Measurements from ENCODE around the gene RAVER2. TPM values are rescaled to one million over a fixed set of nuclear protein-coding genes. Genes with fewer than 3 reads are reported as not detected.

RAVER2 gene
- total RNA-seq, 1 experiment from 2014 or later: 12.9 TPM

DNA sequence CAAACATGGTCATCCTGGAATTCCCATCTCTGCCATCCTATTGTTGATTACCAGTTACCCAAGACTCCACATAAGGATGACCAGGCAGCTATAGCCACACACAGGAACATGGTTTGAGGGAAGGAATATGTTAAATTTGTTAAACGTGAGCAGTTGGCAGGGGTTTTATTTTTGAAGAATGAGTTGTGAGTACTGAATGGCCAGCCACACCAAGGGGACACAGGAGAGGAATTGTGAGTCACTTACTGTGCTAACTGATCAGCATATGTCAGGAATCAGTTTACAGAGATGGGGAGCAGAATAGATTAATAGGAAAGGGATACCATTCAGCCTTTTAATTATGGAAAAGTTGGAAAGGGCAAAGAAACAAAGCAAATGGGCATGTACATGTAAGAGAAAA, 39.3 kb upstream of the RAVER2 start:
- intact Hi-C loops (cut with micrococcal nuclease; ENCODE audit: unreplicated experiment): no loop called here
- TF ChIP-seq, protein P1, sequence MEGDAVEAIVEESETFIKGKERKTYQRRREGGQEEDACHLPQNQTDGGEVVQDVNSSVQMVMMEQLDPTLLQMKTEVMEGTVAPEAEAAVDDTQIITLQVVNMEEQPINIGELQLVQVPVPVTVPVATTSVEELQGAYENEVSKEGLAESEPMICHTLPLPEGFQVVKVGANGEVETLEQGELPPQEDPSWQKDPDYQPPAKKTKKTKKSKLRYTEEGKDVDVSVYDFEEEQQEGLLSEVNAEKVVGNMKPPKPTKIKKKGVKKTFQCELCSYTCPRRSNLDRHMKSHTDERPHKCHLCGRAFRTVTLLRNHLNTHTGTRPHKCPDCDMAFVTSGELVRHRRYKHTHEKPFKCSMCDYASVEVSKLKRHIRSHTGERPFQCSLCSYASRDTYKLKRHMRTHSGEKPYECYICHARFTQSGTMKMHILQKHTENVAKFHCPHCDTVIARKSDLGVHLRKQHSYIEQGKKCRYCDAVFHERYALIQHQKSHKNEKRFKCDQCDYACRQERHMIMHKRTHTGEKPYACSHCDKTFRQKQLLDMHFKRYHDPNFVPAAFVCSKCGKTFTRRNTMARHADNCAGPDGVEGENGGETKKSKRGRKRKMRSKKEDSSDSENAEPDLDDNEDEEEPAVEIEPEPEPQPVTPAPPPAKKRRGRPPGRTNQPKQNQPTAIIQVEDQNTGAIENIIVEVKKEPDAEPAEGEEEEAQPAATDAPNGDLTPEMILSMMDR (IDR thresholded peaks at IDR 0.05; ENCODE audit: insufficient read depth in 1 of 2, low read depth in 1 of 2, low read length in 1 of 2, severe bottlenecking in 1 of 2, unreplicated experiment in 1 of 2): no peak
- Mint-ChIP-seq H3K9me3 (ENCODE audit: unreplicated experiment) (no peaks in the 10 kb centered on the region), H3K36me3 (ENCODE audit: insufficient read depth, unreplicated experiment) (peaks cover 5% of the 10 kb centered on the region), H3K27me3 (ENCODE audit: insufficient read depth, unreplicated experiment) (no peaks in the 10 kb centered on the region), H3K27ac (ENCODE audit: unreplicated experiment) (no peak overlapping the region), H3K4me1 (ENCODE audit: low read depth, unreplicated experiment) (peaks cover 6% of the 10 kb centered on the region), H3K4me3 (ENCODE audit: unreplicated experiment) (no peak overlapping the region)
- H3K36me3 ChIP-seq (ENCODE audit: control insufficient read depth, insufficient read depth, low read length): no peaks in the 10 kb centered on the region
- no TSS peak for BruUV-seq (replicated peaks)
- H3K9me3 ChIP-seq: no peaks in the 10 kb centered on the region
- H3K27me3 ChIP-seq (replicated peaks; ENCODE audit: control insufficient read depth, insufficient read depth, low read length): no peaks in the 10 kb centered on the region
- H3K4me3 ChIP-seq (ENCODE audit: low read depth, low read length): no peak overlapping the region
- DNase-seq: no peak
- CTCF ChIA-PET: no interaction called here
- POLR2A ChIA-PET: no interaction called here
- no peaks in the 10 kb centered on the region for H3K4me1 ChIP-seq

- TF ChIP-seq, protein P1 (IDR thresholded peaks at IDR 0.05; ENCODE audit: insufficient read depth in 1 of 2, low read depth in 1 of 2, low read length in 1 of 2, severe bottlenecking in 1 of 2, unreplicated experiment in 1 of 2): no peak
- intact Hi-C loops (cut with micrococcal nuclease; ENCODE audit: unreplicated experiment): no loop called here
- no peak for DNase-seq
- no peak overlapping the region for H3K4me3 ChIP-seq (ENCODE audit: low read depth, low read length)
- ChIA-PET CTCF (no interaction called here), POLR2A (no interaction called here)
- H3K36me3 ChIP-seq (ENCODE audit: control insufficient read depth, insufficient read depth, low read length): no peaks in the 10 kb centered on the region
- H3K4me3 Mint-ChIP-seq (ENCODE audit: unreplicated experiment): no peak overlapping the region
- H3K9me3 ChIP-seq: no peaks in the 10 kb centered on the region
- H3K4me1 Mint-ChIP-seq (ENCODE audit: low read depth, unreplicated experiment): no peaks in the 10 kb centered on the region
- no TSS peak for BruUV-seq (replicated peaks)
- H3K27me3 ChIP-seq (replicated peaks; ENCODE audit: control insufficient read depth, insufficient read depth, low read length): no peaks in the 10 kb centered on the region
- no peaks in the 10 kb centered on the region for H3K9me3 Mint-ChIP-seq (ENCODE audit: unreplicated experiment)
- H3K36me3 Mint-ChIP-seq (ENCODE audit: insufficient read depth, unreplicated experiment): no peaks in the 10 kb centered on the region
- peaks cover 3% of the 10 kb centered on the region for H3K27me3 Mint-ChIP-seq (ENCODE audit: insufficient read depth, unreplicated experiment)
- H3K4me1 ChIP-seq: no peaks in the 10 kb centered on the region
- H3K27ac Mint-ChIP-seq (ENCODE audit: unreplicated experiment): no peak overlapping the region
Measured at GRCh38 chr1:64711266-64711665, 33.6 kb upstream of the RAVER2 start.

- DNase-seq: no peak
- peaks cover 3% of the 10 kb centered on the region for H3K27me3 Mint-ChIP-seq (ENCODE audit: insufficient read depth, unreplicated experiment)
- no peaks in the 10 kb centered on the region for H3K9me3 ChIP-seq
- no TSS peak for BruUV-seq (replicated peaks)
- no peaks in the 10 kb centered on the region for H3K36me3 Mint-ChIP-seq (ENCODE audit: insufficient read depth, unreplicated experiment)
- H3K4me1 ChIP-seq: no peaks in the 10 kb centered on the region
- no peaks in the 10 kb centered on the region for H3K36me3 ChIP-seq (ENCODE audit: control insufficient read depth, insufficient read depth, low read length)
- H3K4me1 Mint-ChIP-seq (ENCODE audit: low read depth, unreplicated experiment): no peaks in the 10 kb centered on the region
- H3K4me3 ChIP-seq (ENCODE audit: low read depth, low read length): no peak overlapping the region
- no peak overlapping the region for H3K27ac Mint-ChIP-seq (ENCODE audit: unreplicated experiment)
- ChIA-PET CTCF (no interaction called here), POLR2A (no interaction called here)
- no peaks in the 10 kb centered on the region for H3K27me3 ChIP-seq (replicated peaks; ENCODE audit: control insufficient read depth, insufficient read depth, low read length)
- TF ChIP-seq, protein P1 (IDR thresholded peaks at IDR 0.05; ENCODE audit: insufficient read depth in 1 of 2, low read depth in 1 of 2, low read length in 1 of 2, severe bottlenecking in 1 of 2, unreplicated experiment in 1 of 2): no peak
- H3K4me3 Mint-ChIP-seq (ENCODE audit: unreplicated experiment): no peak overlapping the region
- H3K9me3 Mint-ChIP-seq (ENCODE audit: unreplicated experiment): no peaks in the 10 kb centered on the region
- intact Hi-C loops (cut with micrococcal nuclease; ENCODE audit: unreplicated experiment): no loop called here
Measured at GRCh38 chr1:64712049-64712448, 32.8 kb upstream of the RAVER2 start.
